ENCODE measurements around the gene KLK7. TPM values are rescaled to one million over a fixed set of nuclear protein-coding genes. Genes with fewer than 3 reads are reported as not detected.

KLK7 gene
- not detected in 2 replicates for total RNA-seq (2013; cell fraction: nucleolus; rRNA removed)
- not detected in 2 replicates for total RNA-seq (2014; rRNA removed)
- total RNA-seq (2014; rRNA removed; fragmentation: Illumina TruSeq; extraction: Trizol), result not detected in 2 replicates
- total RNA-seq (2021), result not detected in 2 replicates
- polyA plus RNA-seq (2011; ENCODE audit: low read depth), result not detected
- polyA plus RNA-seq (2011; rRNA removed), result not detected in 2 replicates
- polyA plus RNA-seq (2011; cell fraction: cytosol; rRNA removed), result not detected in 2 replicates
- polyA plus RNA-seq (2011; cell fraction: nucleus; rRNA removed), result not detected in 2 replicates
- polyA plus RNA-seq (2012), result not detected in 2 replicates
- polyA plus RNA-seq (2014; fragmentation: Illumina TruSeq; extraction: Trizol), result not detected in 2 replicates
- not detected for polyA plus RNA-seq (2014; fragmentation: Nextera tagmentation; extraction: Ambion mirVana)
- polyA plus RNA-seq (2014; rRNA removed), result not detected in 2 replicates
- polyA plus RNA-seq (2016; fragmentation: Nextera tagmentation; extraction: Ambion mirVana), result not detected
- polyA minus RNA-seq (2011; rRNA and poly(A)+ RNA removed), result not detected in 2 replicates
- not detected in 2 replicates for polyA minus RNA-seq (2011; cell fraction: cytosol; rRNA and poly(A)+ RNA removed)
- polyA minus RNA-seq (2011; cell fraction: nucleus; rRNA and poly(A)+ RNA removed), result not detected in 2 replicates
- Bru-seq, nascent RNA, result not detected
- BruChase-seq, experiment 1, labeled RNA remaining after a 6-hour chase, result not detected
- not detected for BruChase-seq, experiment 2, labeled RNA remaining after a 2-hour chase
- long read RNA-seq, experiment 1, result 0 reads
- long read RNA-seq, experiment 2, result 0 reads

DNA sequence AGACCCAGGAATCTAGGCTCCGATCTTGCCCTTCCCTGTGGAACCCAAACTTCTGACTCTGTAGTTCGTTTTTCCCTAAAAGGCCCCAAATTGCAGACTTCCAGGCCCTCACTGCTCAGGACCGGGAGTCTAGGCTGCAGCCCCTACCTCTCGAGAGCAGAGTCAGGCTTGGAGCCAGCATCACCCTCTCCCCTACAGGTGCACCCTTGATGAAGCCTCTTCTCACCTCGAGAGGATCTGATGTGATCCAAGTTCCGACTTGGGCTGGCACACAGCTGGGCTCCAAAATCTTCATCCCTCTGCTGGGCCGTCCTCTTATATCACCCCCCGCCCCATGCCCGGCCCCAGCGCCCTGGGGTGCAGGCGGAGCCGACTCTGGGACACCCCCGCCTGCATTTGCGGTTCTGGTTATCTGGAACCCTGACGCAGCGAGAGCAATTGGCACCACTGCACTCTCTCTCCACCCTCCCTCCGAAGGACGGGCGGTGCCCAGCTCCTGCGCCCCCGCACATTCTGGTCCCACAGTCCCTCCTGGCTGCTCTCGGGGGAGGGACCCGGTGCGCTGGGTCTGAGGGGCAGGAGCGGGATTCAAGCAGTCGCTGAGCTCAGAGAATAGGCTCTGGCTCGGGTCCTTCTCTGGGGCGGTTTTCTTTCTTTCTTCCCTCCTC, at the start of gene KLK7:
Gene KLK7, minus strand, starts transcription at position 293 of the 668 bp plus-strand sequence. CDS start 1,518 bp downstream, outside the sequence.
- BruUV-seq (replicated peaks), result no TSS peak
- H3K4me1 ChIP-seq (ENCODE audit: control insufficient read depth, insufficient read depth, low read length), result no peaks in the 10 kb centered on the region
- TF ChIP-seq SMARCA5 (IDR thresholded peaks at IDR 0.05) (no peak), ZSCAN29 (IDR thresholded peaks at IDR 0.05) (no peak)
- no peak for FAIRE-seq
- WGBS (ENCODE audit: insufficient coverage, insufficient replicate concordance, low lambda C conversion rate, missing lambda C conversion rate), result 27% methylated on average over 25 of the region's 28 CpGs
- intact Hi-C loops (cut with micrococcal nuclease; ENCODE audit: unreplicated experiment), result no loop called here
- H3K27me3 ChIP-seq (replicated peaks in 1 of 2; ENCODE audit: control insufficient read depth in 2 of 2, insufficient read depth in 2 of 2, low read length in 1 of 2), result no peaks in the 10 kb centered on the region; a peak in 1 of 4 replicates
- H4K20me1 ChIP-seq (ENCODE audit: control insufficient read depth, insufficient read depth), result no peaks in the 10 kb centered on the region; the same call in 1 of the 2 replicates
- no peaks in the 10 kb centered on the region for H3K79me2 ChIP-seq (ENCODE audit: control insufficient read depth, insufficient read depth, low read length)
- no peak for DNase-seq (ENCODE audit: low read depth, low spot score)
- ChIA-PET SMC1A (ENCODE audit: uncharacterized antibody, unreplicated experiment) (no interaction called here), POLR2A (no interaction called here), RAD21 (ENCODE audit: unreplicated experiment) (no interaction called here), CTCF (no interaction called here)
- H2AFZ ChIP-seq (ENCODE audit: control insufficient read depth, low read depth, low read length), result no peak within 1 kb of the TSS
- no peak within 1 kb of the TSS for H3K4me2 ChIP-seq (ENCODE audit: control insufficient read depth, insufficient read depth)
- H3K9me3 ChIP-seq (replicated peaks; ENCODE audit: control insufficient read depth, insufficient read depth, low read length), result no peaks in the 10 kb centered on the region
- no peaks in the 10 kb centered on the region for H3K36me3 ChIP-seq (ENCODE audit: control insufficient read depth in 2 of 2, insufficient read depth in 2 of 2, low read length in 1 of 2)
- no peak within 1 kb of the TSS for H3K4me3 ChIP-seq
- in situ Hi-C loops (cut with MboI), result no loop called here
- H3K27ac ChIP-seq (ENCODE audit: control insufficient read depth, insufficient read depth), result no peak within 1 kb of the TSS
- no peak for ATAC-seq
- H3K9ac ChIP-seq (ENCODE audit: control insufficient read depth, insufficient read depth, low read length), result no peak within 1 kb of the TSS

DNA sequence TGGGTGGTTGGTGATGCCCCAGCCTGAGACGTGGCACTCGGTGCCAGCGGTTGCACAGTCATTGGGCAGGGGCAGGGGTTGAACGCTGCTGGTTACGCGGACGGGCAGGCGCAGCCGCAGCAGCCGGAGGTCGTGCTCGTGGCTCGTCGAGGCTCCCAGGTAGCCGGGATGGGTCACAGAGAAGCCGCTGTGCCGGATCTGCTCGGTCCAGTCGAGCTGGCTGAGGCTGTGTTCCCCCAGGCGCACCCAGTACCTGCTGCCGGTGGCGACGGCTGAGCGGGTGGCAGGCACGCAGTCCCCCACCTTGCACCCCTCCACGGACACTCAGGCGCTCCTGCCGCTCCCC, 48.1 kb upstream of the KLK7 start:
- no peak overlapping the region for H3K27ac ChIP-seq (ENCODE audit: control insufficient read depth, insufficient read depth)
- in situ Hi-C loops (cut with MboI), result no loop called here
- H3K36me3 ChIP-seq (ENCODE audit: control insufficient read depth in 2 of 2, insufficient read depth in 2 of 2, low read length in 1 of 2), result no peaks in the 10 kb centered on the region
- no peaks in the 10 kb centered on the region for H4K20me1 ChIP-seq (ENCODE audit: control insufficient read depth, insufficient read depth)
- ChIA-PET CTCF (no interaction called here), SMC1A (ENCODE audit: uncharacterized antibody, unreplicated experiment) (no interaction called here), POLR2A (no interaction called here), RAD21 (ENCODE audit: unreplicated experiment) (no interaction called here)
- BruUV-seq (replicated peaks), result no TSS peak
- no peaks in the 10 kb centered on the region for H3K79me2 ChIP-seq (ENCODE audit: control insufficient read depth, insufficient read depth, low read length)
- no peak for ATAC-seq
- DNase-seq (ENCODE audit: low read depth, low spot score), result no peak
- intact Hi-C loops (cut with micrococcal nuclease; ENCODE audit: unreplicated experiment), result no loop called here
- no peak overlapping the region for H3K4me2 ChIP-seq (ENCODE audit: control insufficient read depth, insufficient read depth)
- H3K4me3 ChIP-seq, result no peak overlapping the region
- WGBS (ENCODE audit: insufficient coverage, insufficient replicate concordance, low lambda C conversion rate, missing lambda C conversion rate), result 60% methylated on average over 28 of the region's 28 CpGs
- no peaks in the 10 kb centered on the region; a peak in 1 of 4 replicates for H3K27me3 ChIP-seq (replicated peaks in 1 of 2; ENCODE audit: control insufficient read depth in 2 of 2, insufficient read depth in 2 of 2, low read length in 1 of 2)
- FAIRE-seq, result no peak
- H3K9me3 ChIP-seq (replicated peaks; ENCODE audit: control insufficient read depth, insufficient read depth, low read length), result no peaks in the 10 kb centered on the region
- H2AFZ ChIP-seq (ENCODE audit: control insufficient read depth, low read depth, low read length), result no peak overlapping the region
- no peaks in the 10 kb centered on the region for H3K4me1 ChIP-seq (ENCODE audit: control insufficient read depth, insufficient read depth, low read length)
- H3K9ac ChIP-seq (ENCODE audit: control insufficient read depth, insufficient read depth, low read length), result no peak overlapping the region
- TF ChIP-seq CREB1 (IDR thresholded peaks at IDR 0.05; ENCODE audit: low read depth) (no peak), ZBED1 (IDR thresholded peaks at IDR 0.05; ENCODE audit: borderline replicate concordance) (no peak), LARP7 (IDR thresholded peaks at IDR 0.05) (no peak), CHD2 (IDR thresholded peaks at IDR 0.05; ENCODE audit: borderline replicate concordance, low read depth, low read length) (no peak), POLR2A (IDR thresholded peaks at IDR 0.05; ENCODE audit: low read depth, low read length) (no peak), ZNF687 (IDR thresholded peaks at IDR 0.05) (no peak), E2F8 (IDR thresholded peaks at IDR 0.05; ENCODE audit: low read depth, partially characterized antibody) (no peak)
